DMS53 treated with DMSO at 0.1 percent for 48 hours (cell line): ENCODE measurements around the gene CUBN.
A peak's percentile ranks its signal among the peaks of the same experiment; 100 is the strongest.
"Not testable (repeated sequence)": the region's sequence is repeated elsewhere in the genome, so short reads cannot be mapped to it uniquely, and the experiment has no call there.

Experiments
- DNase-seq: peaks from one replicate; lab custom pipeline; 2025; ENCODE audit not compliant: unreplicated experiment; lab: John Stamatoyannopoulos, UW

CUBN gene

DNA sequence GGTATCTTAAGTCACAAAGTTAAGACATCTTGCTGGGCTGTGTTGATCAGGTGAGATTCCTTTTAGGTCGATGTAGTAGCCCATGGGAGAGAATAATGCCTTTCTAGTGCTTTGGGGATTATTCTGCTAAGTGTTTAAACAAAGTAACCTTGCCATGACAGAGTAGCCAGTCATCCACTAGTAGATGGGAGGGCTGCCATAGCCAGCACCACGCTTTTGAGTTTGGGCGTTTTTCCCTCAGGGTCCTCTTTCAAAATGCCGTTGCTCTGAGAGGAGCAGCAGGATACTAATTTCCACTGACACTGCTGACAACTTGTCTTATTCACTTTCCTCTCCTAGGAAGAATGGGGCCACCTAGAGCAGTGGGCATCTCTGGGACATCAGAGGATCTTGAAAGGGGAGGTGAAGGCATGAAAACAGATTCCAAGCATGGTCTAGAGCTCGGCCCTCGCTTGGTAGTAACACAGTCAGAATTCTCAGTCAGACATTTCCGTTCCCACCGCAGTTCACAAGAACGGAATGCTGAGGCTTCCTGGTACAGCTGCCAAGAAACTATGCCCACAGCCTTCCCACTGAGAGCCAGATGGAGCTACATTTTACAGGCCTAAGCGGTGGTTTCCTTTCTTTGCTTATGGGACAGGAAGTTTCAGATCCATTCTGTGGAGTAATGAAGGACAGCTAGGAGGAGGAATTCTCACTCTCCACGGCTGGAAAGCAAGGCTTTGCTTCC lies 297.1 kb downstream of the CUBN start:
- DNase-seq = no peak

DNA sequence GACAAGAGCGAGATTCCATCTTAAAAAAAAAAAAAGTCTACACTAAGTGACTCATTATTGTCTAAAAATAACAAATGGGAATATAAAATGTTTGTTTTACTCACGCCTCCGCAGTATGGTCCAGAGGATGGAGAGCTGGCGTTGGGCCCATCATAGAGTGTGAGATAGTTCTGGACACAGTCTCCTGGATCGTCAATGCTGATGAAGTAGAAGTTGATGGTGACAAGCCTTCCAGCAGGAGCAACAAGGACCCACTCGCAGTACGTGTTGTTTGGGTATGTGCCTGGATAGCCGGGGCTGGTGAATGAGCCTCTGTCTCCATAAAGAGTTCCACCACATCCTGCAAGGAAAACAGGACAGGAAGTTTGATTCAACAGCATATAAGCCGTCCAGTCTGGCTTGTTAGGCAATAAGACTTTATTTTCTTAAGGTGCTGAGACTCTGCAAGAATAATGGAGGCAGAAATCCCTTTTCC lies 300.9 kb downstream of the CUBN start:
- peak; percentile 11 for DNase-seq

DNA sequence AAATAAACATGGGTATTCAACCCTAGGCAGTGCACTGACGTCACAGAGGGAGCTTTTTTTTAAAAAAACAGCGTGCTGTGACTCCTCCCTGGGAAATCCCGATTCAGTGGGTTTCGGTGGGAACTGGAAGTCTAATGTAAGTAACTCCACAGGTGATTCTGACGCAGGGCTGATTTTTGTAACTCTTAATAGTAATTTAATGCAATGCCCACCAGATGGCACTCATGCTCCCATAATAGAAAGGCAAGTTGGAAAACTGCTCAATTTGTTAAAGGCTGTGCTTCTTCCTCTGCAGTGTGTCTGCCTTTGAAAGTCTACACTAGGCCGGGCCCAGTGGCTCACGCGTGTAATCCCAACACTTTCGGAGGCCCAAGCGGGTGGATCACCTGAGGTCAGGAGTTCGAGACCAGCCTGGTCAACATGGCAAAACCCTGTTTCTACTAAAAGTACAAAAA lies 301.5 kb downstream of the CUBN start:
- DNase-seq = peak; percentile 73

DNA sequence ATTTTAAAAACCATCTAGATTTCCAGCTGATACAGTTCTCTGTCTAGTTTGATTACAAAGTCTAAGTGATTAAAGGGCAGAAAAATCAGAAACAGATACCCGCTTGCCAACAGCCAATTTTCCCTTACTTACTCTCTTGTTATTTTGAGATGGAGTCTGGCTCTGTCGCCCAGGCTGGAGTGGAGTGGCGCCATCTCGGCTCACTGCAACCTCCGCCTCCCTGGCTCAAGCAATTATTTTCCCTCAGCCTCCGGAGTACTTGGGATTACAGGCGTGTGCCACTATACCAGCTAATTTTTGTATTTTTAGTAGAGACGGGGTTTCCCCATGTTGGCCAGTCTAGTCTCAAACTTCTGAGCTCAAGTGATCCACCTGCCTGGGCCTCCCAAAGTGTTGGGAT lies 302.1 kb downstream of the CUBN start:
- not testable (repeated sequence) for DNase-seq

DNA sequence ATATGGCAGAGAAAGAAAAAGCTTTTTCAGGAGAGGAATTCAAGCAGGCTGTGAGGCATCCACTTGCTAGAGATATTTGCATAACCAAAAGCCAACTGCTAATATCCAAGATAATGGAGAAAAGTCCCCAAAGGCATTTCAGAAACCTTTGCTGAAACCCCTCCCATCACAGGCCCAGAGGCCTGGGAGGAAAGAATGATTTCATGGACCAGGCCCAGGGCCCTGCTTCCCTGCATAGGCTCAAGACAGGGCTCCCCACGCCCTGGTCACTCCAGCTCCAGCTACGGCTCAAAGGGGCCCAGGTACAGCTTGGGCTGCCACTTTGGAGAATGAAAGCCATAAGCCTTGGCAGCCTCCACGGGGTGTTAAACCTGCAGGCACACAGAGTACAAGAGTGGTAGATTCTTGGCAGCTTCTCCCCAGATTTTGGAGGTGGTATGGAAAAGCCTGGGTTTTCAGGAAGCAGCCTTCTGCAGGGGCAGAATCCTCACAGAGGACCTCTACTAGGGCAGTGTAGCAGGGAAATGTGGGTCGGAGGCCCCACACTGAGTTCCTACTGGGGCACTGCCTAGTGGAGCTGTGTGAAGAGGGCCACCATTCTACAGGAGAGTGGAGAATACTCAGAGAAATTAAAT lies 306.8 kb downstream of the CUBN start:
- no peak for DNase-seq

DNA sequence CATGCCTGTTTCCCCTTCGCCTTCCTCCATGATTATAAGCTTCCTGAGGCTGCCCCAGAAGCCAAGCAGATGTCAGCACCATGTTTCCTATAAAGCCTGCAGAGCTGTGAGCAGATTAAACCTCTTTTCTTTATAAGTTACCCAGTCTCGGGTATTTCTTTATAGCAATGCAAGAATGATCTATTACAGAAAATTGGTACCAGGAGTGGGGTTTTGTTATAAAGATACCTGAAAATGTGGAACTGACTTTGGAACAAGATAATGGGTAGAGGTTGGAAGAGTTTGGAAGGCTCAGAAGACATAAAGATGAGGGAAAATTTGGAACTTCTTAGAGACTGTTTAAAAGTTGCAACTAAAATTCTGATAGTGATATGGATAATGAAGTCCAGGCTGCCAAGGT lies 307.6 kb downstream of the CUBN start:
- DNase-seq = no peak

DNA sequence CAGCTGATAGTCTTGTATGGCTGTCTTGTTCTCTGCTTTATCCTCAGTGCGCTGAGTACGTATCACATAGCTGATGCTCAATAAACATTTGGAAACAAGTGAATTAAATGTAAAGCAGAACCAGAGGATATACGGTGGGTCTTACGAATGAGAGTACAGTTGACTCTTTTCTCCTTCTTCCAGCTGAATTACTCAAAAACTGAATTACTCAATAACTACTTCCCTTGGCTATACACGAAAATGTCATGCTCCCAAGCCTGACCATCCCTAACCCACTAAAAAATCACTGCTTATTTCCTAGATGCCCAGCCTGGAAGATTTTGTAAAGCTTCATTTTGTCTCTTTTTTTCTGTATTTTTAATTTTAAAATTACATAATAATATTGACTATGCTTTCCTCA lies 309.2 kb downstream of the CUBN start:
- DNase-seq = no peak

DNA sequence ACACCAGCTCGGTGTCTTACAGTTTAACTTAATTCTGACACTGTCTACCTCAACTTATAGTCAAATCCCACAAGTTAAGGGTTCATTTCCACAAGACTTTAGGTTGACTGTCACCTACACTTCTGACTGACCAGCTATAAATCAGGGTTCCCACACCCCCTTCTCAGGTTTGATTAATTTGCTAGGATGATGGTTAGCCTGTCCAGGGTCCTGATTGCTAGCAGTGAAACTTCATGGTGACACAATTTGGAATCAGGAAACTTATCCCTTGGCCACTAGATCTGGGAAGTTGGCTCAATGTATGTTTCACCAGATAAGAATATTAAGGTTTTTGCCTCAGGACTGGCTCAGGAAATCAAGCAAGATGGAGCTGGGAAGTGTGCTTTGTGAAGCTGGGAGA lies 309.6 kb downstream of the CUBN start:
- DNase-seq = no peak

DNA sequence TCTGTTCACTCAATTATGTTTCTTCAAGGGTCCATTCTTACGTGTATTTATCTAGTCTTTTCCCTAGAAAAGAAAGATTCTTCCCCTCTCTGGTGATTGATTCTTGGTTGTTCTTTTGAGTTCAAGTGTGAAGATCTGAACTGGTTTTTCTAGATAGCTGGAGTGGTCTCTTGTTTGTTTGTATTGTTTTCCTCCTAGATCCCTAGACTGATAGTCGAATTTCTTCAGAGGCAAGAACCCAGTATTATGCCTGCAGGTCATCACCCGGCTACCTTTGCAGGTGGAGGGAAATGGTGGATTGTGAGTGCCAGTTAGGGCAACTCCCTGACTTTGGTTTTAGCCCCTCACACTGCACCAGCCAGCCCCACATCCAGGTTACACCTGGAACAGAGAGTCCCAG lies 310.2 kb downstream of the CUBN start:
- DNase-seq = no peak

DNA sequence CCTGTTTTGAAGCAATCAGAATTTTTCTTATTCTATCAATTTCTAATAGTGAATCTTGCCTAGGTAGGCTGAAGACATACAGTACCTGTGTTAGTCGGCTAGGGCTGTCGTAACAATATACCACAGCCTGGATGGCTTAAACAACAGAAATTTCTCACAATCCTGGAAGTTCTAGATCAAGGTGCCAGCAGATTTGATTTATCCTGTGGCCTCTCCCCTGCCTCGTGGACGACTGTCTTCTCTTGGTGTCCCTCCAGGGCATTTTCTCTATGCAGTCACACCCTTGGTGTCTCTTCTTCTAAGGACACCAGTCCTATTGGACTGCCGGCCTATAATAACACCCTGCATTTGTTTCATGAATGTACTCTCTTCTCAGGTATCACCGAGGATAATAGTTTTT lies 310.6 kb downstream of the CUBN start:
- no peak for DNase-seq

DNA sequence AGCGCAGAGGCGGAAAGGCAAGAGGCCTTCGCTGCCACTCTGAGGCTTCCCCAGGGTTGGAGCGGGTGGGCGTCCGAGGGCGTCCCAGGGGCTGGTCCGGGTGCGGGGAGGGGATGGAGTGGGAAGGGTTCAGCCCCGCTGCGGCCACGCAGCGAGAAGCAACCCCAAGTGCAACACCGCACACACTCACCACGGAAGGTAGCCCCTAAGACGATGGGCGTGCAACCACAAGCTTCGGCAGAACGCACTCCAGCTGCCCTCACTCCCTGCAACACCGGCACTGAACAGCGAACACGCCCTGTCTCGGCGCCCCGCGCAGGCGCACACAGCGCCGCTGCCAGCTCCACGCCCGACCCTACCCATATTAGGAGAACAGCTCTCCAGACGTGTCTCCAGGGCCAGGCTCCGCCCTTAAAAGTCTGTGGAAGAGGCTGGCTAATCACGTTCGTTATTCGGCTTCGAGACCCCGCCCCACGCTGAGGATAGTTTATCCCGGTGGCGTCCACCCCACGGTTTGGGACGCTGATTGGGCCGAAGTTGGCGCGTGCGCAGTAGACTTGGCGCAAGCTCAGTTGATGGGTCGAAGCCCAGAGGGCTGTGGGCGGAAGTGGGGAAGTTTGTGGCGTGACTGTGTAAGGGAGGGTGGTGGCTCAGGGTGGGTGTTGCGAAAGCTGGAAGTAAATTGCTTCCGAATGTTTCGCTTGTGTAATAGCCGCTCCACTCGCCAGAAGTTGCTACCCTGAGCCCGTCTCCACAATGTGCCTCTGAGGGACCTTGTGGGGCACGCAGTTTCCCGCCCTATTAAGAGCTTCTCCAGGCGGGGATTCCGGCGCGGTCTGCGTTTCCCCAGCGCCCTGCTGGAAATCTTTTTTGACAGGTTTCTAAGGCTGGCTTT lies 312.2 kb downstream of the CUBN start, which contains the start of gene RSU1:
RSU1 (minus strand) TSS at position 300 of the 895 bp plus-strand sequence. CDS start 343 bp downstream, outside the sequence.
- peak; percentile 100 for DNase-seq

DNA sequence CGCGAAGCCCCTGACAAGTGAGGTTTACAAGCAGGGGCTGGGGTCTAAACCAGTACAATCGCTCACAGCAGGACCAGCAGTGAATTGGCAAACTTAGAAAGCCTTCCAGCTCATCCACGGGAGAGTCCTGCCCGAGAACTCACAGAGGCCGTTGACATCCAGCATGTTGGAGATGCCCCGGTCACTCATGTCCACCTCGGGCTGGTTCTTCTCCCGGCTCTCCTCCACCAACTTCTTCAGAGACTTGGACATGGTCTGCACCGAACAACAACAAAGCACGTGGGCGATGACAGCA lies 312.8 kb downstream of the CUBN start:
- peak; percentile 23 for DNase-seq

DNA sequence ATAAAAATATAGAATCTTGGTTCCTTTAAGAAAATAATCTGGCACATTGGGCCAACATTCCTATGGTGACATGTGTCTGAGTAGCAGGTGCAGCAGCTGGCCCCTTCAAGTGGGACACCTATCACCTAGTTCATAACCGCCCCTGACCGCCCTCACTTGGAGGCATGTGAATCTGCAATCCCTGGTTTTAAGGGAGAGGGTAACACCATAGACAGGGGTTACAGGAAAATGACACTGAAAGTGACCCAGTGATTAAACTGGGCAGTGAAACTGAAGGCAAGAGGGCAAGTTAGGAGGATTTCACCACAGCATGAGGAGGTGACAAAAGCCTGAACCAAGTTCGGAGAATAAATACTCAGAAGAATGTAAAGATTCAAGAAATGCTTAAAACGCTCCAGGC lies 313.4 kb downstream of the CUBN start:
- no peak for DNase-seq

DNA sequence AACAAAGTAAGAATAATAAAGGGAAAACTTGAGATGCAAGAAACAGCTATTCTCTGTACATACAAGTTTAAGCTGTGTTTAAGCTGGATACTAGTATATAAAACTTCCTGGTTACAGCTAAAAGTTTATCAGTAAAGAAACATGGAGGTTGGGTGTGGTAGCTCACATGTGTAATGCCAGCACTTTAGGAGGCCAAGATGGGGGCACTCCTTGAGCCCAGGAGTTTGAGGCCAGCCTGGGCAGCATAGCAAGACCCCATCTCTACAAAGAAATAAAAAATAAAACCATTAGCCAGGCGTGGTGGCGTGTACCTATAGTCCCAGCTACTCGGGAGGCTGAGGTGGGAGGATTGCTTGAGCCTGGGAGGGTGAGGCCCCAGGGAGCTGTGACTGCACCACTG lies 315.6 kb downstream of the CUBN start:
- DNase-seq = no peak

DNA sequence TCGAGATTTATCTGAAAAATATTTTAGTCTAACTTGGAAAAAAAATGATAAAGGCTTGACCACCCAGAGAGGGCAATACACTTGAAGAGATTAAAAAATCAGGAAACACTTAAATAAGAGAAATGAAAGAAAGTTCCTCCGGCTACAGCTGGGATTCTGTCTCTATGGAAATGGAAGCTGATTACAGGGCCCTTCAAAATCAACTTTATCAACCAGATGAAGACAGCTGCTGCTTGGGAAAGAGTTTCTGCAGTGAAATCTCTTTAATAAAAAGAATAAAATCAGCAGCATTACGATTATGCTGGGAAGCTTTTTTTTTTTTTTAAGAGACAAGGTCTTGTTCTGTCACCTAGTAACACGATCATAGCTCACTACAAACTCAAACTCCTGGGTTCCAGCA lies 316.9 kb downstream of the CUBN start:
- DNase-seq = no peak

DNA sequence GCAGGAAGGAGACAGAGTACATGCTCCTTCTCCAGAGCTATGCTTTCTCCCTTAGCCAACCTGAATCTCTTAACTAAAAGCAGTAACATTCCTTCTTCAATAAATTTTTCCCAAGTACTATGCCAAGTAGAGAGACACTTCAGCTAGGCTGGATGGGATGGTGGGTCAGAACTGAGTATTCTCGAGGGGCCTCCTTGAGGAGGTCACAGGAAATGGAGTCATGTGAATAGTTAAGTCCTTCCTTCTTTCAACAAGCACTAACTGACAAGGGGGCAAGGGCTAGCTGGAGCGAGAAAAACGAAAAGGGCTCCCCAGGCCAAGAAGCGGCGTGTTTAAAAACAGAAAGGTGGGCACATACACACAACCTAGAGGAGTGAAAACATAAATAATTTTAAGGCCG lies 317.8 kb downstream of the CUBN start:
- DNase-seq = no peak

DNA sequence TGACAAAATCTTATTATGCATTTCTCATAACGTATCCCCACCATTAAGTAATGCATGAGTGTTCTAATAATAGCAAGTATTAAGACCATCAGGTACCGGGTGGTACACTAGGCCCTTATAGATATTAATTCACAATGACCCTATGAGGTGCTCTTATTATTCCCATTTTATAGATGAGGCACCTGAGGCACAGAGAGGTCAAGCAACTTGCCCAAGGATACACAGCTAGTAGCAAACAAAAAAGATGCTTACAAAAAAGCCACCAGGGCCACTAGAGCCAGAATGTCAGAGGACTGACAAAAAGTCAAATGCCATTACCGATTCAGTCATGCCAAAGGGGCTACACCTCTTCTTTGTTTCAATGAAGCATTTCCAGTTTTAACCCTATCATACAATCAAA lies 318.3 kb downstream of the CUBN start:
- DNase-seq = no peak

DNA sequence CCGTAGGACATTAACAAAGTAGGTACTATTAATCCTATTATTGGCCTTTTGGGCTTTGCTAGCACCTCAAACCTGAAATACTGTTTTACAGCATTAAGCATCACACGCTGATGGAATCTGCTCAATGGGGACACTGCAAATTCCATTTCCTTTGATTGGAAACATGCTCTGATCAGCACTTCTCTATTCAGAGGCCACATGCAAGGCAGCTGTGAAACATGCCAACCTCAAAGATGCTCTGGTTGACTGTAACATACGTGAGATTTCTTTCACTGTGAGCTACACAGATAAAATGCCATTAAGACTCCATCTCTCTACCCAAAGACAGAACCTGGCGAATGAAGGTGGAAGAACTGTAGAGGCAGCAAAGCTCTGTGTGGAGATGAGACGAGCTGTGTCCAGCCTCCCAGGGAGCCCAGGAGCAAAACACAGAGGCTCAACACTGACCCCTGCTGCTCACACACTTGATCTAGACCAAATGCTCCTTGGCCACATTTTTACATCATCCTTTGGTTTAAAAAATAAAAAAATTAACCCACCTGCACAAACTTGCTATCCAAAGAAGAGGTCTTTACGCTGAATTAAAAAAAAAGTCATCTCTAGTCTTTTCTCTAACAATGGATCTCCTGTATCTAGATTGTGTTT lies 320.4 kb downstream of the CUBN start:
- DNase-seq = peak; percentile 24

DNA sequence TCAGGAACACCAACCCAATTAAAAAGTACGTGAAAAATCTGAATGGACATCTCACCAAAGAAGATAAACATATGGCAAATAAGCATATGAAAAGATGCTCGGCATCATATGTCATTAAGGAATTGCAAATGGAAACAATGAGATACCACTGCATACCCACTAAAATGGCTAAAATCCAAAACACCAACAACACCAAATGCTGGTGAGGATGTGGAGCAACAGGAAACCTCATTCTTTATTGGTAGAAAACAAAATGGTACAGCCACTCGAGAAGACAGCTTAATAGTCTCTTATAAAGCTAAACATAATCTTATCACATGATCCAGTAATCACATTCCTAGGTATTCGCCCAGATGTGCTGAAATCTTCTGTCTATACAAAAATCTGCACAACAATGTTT lies 325.5 kb downstream of the CUBN start:
- DNase-seq = no peak

DNA sequence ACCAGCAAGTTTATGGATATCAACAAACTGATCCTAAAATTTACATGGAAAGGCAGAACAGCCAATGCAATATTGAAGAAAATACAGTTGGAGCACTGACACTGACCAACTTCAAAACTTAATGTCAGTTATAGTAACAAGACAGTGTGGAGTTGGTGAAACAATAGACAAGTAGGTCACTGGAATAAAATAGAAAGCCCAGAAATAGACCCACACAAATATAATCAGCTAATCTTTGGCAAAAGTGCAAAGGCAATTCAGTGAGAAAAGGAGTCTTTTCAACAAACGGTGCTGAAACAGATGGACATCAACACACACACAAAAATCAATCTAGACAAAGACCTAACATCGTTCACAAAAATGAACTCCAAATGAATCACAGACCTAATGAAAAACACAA lies 326.1 kb downstream of the CUBN start:
- no peak for DNase-seq

DNA sequence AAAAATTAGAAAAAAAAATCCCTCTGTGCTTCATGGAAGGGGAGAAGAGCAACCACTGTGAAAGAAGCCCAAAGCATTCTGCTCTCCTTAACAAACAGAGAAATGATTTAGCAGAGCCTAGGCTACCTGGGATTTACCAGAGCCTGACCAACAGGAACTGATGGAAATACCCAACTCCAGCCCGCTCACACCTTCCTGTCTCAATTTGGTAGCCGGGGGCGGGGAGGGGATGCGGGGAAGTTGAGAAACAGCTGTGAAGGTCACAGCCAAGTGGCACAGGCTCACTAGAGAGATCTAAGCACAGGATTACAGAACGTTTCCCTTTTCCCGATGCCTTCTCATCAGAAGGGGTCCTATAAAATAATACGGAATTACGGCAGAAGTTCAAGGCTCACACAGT lies 330.0 kb downstream of the CUBN start:
- DNase-seq = no peak
